Measurements from ENCODE around the gene DENND6A. TPM values are rescaled to one million over a fixed set of nuclear protein-coding genes. Genes with fewer than 3 reads are reported as not detected.
A peak's percentile ranks its signal among the peaks of the same experiment; 100 is the strongest.

The DENND6A gene
- total RNA-seq, 6 experiments from 2014 or later: 7.8 to 11.9 (median 9.8) TPM

GRCh38 chr3:57670543-57670942 is 22.3 kb downstream of the DENND6A start:
- H3K27ac Mint-ChIP-seq: no peak overlapping the region; the same call in 1 of the 2 replicates
- H3K36me3 Mint-ChIP-seq (ENCODE audit: low read depth): peaks cover 12% of the 10 kb centered on the region
- no peak for TF ChIP-seq CTCF (IDR thresholded peaks at IDR 0.05)
- DNase-seq: no peak
- no peak overlapping the region for H3K4me3 Mint-ChIP-seq
- peaks cover 23% of the 10 kb centered on the region for H3K4me1 Mint-ChIP-seq (ENCODE audit: low read depth)
- H3K9me3 Mint-ChIP-seq: no peaks in the 10 kb centered on the region
- no peaks in the 10 kb centered on the region for H3K27me3 Mint-ChIP-seq (ENCODE audit: insufficient read depth)

- no peak overlapping the region for H3K4me3 Mint-ChIP-seq
- no peak overlapping the region for H3K27ac Mint-ChIP-seq
- H3K36me3 Mint-ChIP-seq (ENCODE audit: low read depth): peaks cover 14% of the 10 kb centered on the region
These were observed 31.5 kb downstream of the DENND6A start for GRCh38 chr3:57661404-57661803.

GRCh38 chr3:57659806-57660439 is 33.0 kb downstream of the DENND6A start:
- H3K27me3 Mint-ChIP-seq (ENCODE audit: insufficient read depth): no peaks in the 10 kb centered on the region

More at GRCh38 chr3:57661404-57661803, 31.5 kb downstream of the DENND6A start:
- no peak for TF ChIP-seq CTCF (IDR thresholded peaks at IDR 0.05)
- Mint-ChIP-seq H3K9me3 (no peaks in the 10 kb centered on the region), H3K27me3 (ENCODE audit: insufficient read depth) (no peaks in the 10 kb centered on the region), H3K4me1 (ENCODE audit: low read depth) (peaks cover 16% of the 10 kb centered on the region)
- no peak for DNase-seq

GRCh38 chr3:57659004-57659673 is 33.7 kb downstream of the DENND6A start:
- Mint-ChIP-seq H3K4me3 (no peak overlapping the region), H3K27ac (peak overlapping the region; percentile 32; the same call in 1 of the 2 replicates), H3K27me3 (ENCODE audit: insufficient read depth) (no peaks in the 10 kb centered on the region), H3K36me3 (ENCODE audit: low read depth) (peaks cover 9% of the 10 kb centered on the region; the same call in 1 of the 2 replicates), H3K4me1 (ENCODE audit: low read depth) (peaks cover 8% of the 10 kb centered on the region; the same call in 1 of the 2 replicates), H3K9me3 (no peaks in the 10 kb centered on the region)
- no peak for DNase-seq
- no peak for TF ChIP-seq CTCF (IDR thresholded peaks at IDR 0.05)

More at GRCh38 chr3:57659806-57660439, 33.0 kb downstream of the DENND6A start:
- Mint-ChIP-seq H3K27ac (peak overlapping the region; percentile 32; the same call in 1 of the 2 replicates), H3K4me1 (ENCODE audit: low read depth) (peaks cover 8% of the 10 kb centered on the region; the same call in 1 of the 2 replicates), H3K36me3 (ENCODE audit: low read depth) (peaks cover 8% of the 10 kb centered on the region), H3K9me3 (no peaks in the 10 kb centered on the region), H3K4me3 (no peak overlapping the region)
- TF ChIP-seq CTCF (IDR thresholded peaks at IDR 0.05): no peak
- no peak for DNase-seq

GRCh38 chr3:57658536-57658935 is 34.3 kb downstream of the DENND6A start:
- peaks cover 8% of the 10 kb centered on the region; the same call in 1 of the 2 replicates for H3K4me1 Mint-ChIP-seq (ENCODE audit: low read depth)
- H3K36me3 Mint-ChIP-seq (ENCODE audit: low read depth): peaks cover 7% of the 10 kb centered on the region; the same call in 1 of the 2 replicates
- no peaks in the 10 kb centered on the region for H3K9me3 Mint-ChIP-seq
- no peak for DNase-seq
- TF ChIP-seq CTCF (IDR thresholded peaks at IDR 0.05): no peak
- H3K27ac Mint-ChIP-seq: no peak overlapping the region
- H3K4me3 Mint-ChIP-seq: no peak overlapping the region
- H3K27me3 Mint-ChIP-seq (ENCODE audit: insufficient read depth): no peaks in the 10 kb centered on the region

Data from HFFc6 (cell line).